Mammary epithelial cell (primary cell): ENCODE data around the gene CREB3L2.

Source experiments
- CTCF ChIP-seq, 2 donors: IDR thresholded peaks in 1 of 2; conservative IDR thresholded peaks in 1 of 2; 2 replicates each; pipeline ENCODE4 v1.5.1; 2011 to 2012; ENCODE audit warnings: inconsistent platforms in 2 of 2, low read length in 2 of 2, mild to moderate bottlenecking in 2 of 2, control low read depth in 1 of 2, low read depth in 1 of 2; ENCODE audit not compliant: insufficient read depth in 1 of 2; ENCODE audit errors: extremely low read depth in 1 of 2
- EZH2 ChIP-seq: IDR thresholded peaks from 2 replicates; pipeline ENCODE4 v1.6.1; 2012; ENCODE audit warnings: low read length, inconsistent platforms, borderline replicate concordance

GRCh38 chr7:137904833-137905232 lies 97.1 kb downstream of the CREB3L2 start:
- TF ChIP-seq CTCF (conservative IDR thresholded peaks at IDR 0.05 in 1 of 2, IDR thresholded peaks at IDR 0.05 in 1 of 2; ENCODE audit: extremely low read depth in 1 of 2, insufficient read depth in 1 of 2, low read depth in 1 of 2, low read length in 2 of 2) (no peak), EZH2 (no peak)
